Measurements from ENCODE around the gene KIF1B. TPM values are rescaled to one million over a fixed set of nuclear protein-coding genes. Genes with fewer than 3 reads are reported as not detected.
A peak's percentile ranks its signal among the peaks of the same experiment; 100 is the strongest.

The KIF1B gene
- total and polyA plus RNA-seq, 9 of the 15 experiments (the other 6 are each of a cell fraction or from before 2014, with no cell fraction given): 2.8 to 19.8 (median 11.9) TPM

- Histone ChIP-seq H3K9me1 (ENCODE audit: control insufficient read depth, insufficient read depth, low read length) (no peaks in the 10 kb centered on the region), H3K9ac (ENCODE audit: insufficient read depth in 1 of 2, low read depth in 2 of 2, low read length in 2 of 2) (no peak overlapping the region), H3K27ac (ENCODE audit: extremely low read depth, low read depth, low read length) (no peak overlapping the region), H3K4me1 (replicated peaks in 1 of 2; ENCODE audit: control insufficient read depth in 2 of 2, insufficient read depth in 2 of 2, low read length in 2 of 2) (no peaks in the 10 kb centered on the region), H3K27me3 (ENCODE audit: control insufficient read depth in 2 of 2, insufficient read depth in 2 of 2, low read length in 2 of 2) (no peaks in the 10 kb centered on the region), H3K9me3 (replicated peaks; ENCODE audit: control insufficient read depth, insufficient read depth, low read depth, low read length) (no peaks in the 10 kb centered on the region), H3K36me3 (ENCODE audit: control insufficient read depth, insufficient read depth, low read length) (no peaks in the 10 kb centered on the region), H3K79me2 (ENCODE audit: control insufficient read depth, insufficient read depth, low read length) (no peaks in the 10 kb centered on the region), H4K20me1 (replicated peaks; ENCODE audit: control insufficient read depth, insufficient read depth, low read length) (no peaks in the 10 kb centered on the region), H3K4me2 (ENCODE audit: insufficient read depth, low read length) (no peak overlapping the region), H2AFZ (ENCODE audit: low read depth, low read length) (no peak overlapping the region), H3K4me3 (no peak overlapping the region)
- ChIA-PET CTCF (ENCODE audit: low intra/inter-chr PET ratio) (no interaction called here), POLR2A (interaction anchor here (0.8 kb wide), 1 partner anchor 35 kb away, joined by 3 read pairs; no protein-coding TSS in a partner anchor)
- 83% methylated on average over 12 of the region's 12 CpGs for WGBS (ENCODE audit: insufficient coverage, low coverage, missing lambda C conversion rate)
- no peak for ATAC-seq
- 0 out of 2 replicates have a peak, but pooled peaks have one; percentile 76 for TF ChIP-seq ZNF408 (CRISPR knock-in tag; IDR thresholded peaks at IDR 0.05; ENCODE audit: low read depth)
- TF ChIP-seq ZNF121 (CRISPR knock-in tag; conservative IDR thresholded peaks at IDR 0.05): peak; percentile 100
- no peak for TF ChIP-seq BDP1 (IDR thresholded peaks at IDR 0.05; ENCODE audit: insufficient read depth, insufficient read length)
- TF ChIP-seq, protein P1, sequence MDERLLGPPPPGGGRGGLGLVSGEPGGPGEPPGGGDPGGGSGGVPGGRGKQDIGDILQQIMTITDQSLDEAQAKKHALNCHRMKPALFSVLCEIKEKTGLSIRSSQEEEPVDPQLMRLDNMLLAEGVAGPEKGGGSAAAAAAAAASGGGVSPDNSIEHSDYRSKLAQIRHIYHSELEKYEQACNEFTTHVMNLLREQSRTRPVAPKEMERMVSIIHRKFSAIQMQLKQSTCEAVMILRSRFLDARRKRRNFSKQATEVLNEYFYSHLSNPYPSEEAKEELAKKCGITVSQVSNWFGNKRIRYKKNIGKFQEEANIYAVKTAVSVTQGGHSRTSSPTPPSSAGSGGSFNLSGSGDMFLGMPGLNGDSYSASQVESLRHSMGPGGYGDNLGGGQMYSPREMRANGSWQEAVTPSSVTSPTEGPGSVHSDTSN (CRISPR knock-in tag; IDR thresholded peaks at IDR 0.05; ENCODE audit: low read depth): no peak
- TF ChIP-seq, protein P1 (tag; conservative IDR thresholded peaks at IDR 0.05; ENCODE audit: low read depth): no peak
- no peak for TF ChIP-seq BRD4 (IDR thresholded peaks at IDR 0.05)
- TF ChIP-seq FOS (IDR thresholded peaks at IDR 0.05; ENCODE audit: extremely low read depth, insufficient read length): no peak
- TF ChIP-seq BCOR (IDR thresholded peaks at IDR 0.05): peak; percentile 67
- 0 out of 2 replicates have a peak, but pooled peaks have one; percentile 18 for TF ChIP-seq NFIX (CRISPR knock-in tag; IDR thresholded peaks at IDR 0.05; ENCODE audit: low read depth)
- TF ChIP-seq ADNP (tag; IDR thresholded peaks at IDR 0.05): 0 out of 2 replicates have a peak, but pooled peaks have one; percentile 29
- TF ChIP-seq KDM1A (IDR thresholded peaks at IDR 0.05): peak; percentile 36 to 70; a peak in 3 of 4 replicates
- peak; percentile 70; the same call in 1 of the 2 replicates for TF ChIP-seq CHAMP1 (IDR thresholded peaks at IDR 0.05)
- TF ChIP-seq, protein P2, sequence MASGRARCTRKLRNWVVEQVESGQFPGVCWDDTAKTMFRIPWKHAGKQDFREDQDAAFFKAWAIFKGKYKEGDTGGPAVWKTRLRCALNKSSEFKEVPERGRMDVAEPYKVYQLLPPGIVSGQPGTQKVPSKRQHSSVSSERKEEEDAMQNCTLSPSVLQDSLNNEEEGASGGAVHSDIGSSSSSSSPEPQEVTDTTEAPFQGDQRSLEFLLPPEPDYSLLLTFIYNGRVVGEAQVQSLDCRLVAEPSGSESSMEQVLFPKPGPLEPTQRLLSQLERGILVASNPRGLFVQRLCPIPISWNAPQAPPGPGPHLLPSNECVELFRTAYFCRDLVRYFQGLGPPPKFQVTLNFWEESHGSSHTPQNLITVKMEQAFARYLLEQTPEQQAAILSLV (tag; IDR thresholded peaks at IDR 0.05): no peak
- TF ChIP-seq RBM25 (IDR thresholded peaks at IDR 0.05; ENCODE audit: low read depth, low read length, severe bottlenecking): peak; percentile 78
- TF ChIP-seq, protein P3, sequence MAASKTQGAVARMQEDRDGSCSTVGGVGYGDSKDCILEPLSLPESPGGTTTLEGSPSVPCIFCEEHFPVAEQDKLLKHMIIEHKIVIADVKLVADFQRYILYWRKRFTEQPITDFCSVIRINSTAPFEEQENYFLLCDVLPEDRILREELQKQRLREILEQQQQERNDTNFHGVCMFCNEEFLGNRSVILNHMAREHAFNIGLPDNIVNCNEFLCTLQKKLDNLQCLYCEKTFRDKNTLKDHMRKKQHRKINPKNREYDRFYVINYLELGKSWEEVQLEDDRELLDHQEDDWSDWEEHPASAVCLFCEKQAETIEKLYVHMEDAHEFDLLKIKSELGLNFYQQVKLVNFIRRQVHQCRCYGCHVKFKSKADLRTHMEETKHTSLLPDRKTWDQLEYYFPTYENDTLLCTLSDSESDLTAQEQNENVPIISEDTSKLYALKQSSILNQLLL (CRISPR knock-in tag; IDR thresholded peaks at IDR 0.05; ENCODE audit: borderline replicate concordance): peak; percentile 95; the same call in 1 of the 2 replicates
- in situ Hi-C loops (cut with MboI): no loop called here
- intact Hi-C loops (cut with micrococcal nuclease): no loop called here
- no peak for DNase-seq (ENCODE audit: extremely low read depth in 1 of 4, low spot score in 3 of 4)
- no peak for FAIRE-seq
- BruUV-seq (replicated peaks): no TSS peak
Measured at GRCh38 chr1:10249808-10250457, 39.6 kb downstream of the KIF1B start.
